Measurements from ENCODE around the gene HOXC10.

The HOXC10 gene

GRCh38 chr12:54030889-54031471, 46.0 kb downstream of the HOXC10 start:
- DNase-seq, result no peak

GRCh38 chr12:54031480-54031879, 46.5 kb downstream of the HOXC10 start:
- no peak for DNase-seq

GRCh38 chr12:54032086-54032619, 47.2 kb downstream of the HOXC10 start:
- DNase-seq, result no peak

- DNase-seq, result peak; percentile 67
Measured at GRCh38 chr12:54032627-54033100, 47.7 kb downstream of the HOXC10 start, which contains the start of gene HOXC5. Gene HOXC5, plus strand, starts transcription at chr12:54033050. Its CDS starts 73 bp downstream, at chr12:54033123.

GRCh38 chr12:54033106-54033979, 48.4 kb downstream of the HOXC10 start:
- DNase-seq, result no peak

GRCh38 chr12:54033980-54034784, 49.2 kb downstream of the HOXC10 start:
- DNase-seq, result no peak

GRCh38 chr12:54034785-54035310, 49.9 kb downstream of the HOXC10 start:
- DNase-seq, result no peak

GRCh38 chr12:54035568-54036264, 50.8 kb downstream of the HOXC10 start:
- DNase-seq, result no peak

- peak; percentile 55 for DNase-seq
Measured at GRCh38 chr12:54036620-54037359, 51.8 kb downstream of the HOXC10 start.

GRCh38 chr12:54037360-54038283, 52.7 kb downstream of the HOXC10 start:
- peak; percentile 43 for DNase-seq

GRCh38 chr12:54038284-54038870, 53.4 kb downstream of the HOXC10 start:
- DNase-seq, result no peak

GRCh38 chr12:54038871-54039414, 54.0 kb downstream of the HOXC10 start:
- no peak for DNase-seq

GRCh38 chr12:54039417-54040147, 54.6 kb downstream of the HOXC10 start:
- DNase-seq, result no peak

Measured in MV-4-11 (cell line).